ENCODE measurements around the gene SMIM33.

- no peak for TF ChIP-seq CTCF (IDR thresholded peaks at IDR 0.05)
- no peak for TF ChIP-seq POLR2A (IDR thresholded peaks at IDR 0.05)
- no peak for TF ChIP-seq EP300 (IDR thresholded peaks at IDR 0.05)
These were observed 15.4 kb downstream of the SMIM33 start for GRCh38 chr5:139486201-139486600.
